ENCODE results near the gene HAUS7. TPM values are rescaled to one million over a fixed set of nuclear protein-coding genes. Genes with fewer than 3 reads are reported as not detected.

HAUS7 gene
- total and polyA plus RNA-seq, 2 experiments from 2014 or later, result 59.8 to 77.9 TPM

DNA sequence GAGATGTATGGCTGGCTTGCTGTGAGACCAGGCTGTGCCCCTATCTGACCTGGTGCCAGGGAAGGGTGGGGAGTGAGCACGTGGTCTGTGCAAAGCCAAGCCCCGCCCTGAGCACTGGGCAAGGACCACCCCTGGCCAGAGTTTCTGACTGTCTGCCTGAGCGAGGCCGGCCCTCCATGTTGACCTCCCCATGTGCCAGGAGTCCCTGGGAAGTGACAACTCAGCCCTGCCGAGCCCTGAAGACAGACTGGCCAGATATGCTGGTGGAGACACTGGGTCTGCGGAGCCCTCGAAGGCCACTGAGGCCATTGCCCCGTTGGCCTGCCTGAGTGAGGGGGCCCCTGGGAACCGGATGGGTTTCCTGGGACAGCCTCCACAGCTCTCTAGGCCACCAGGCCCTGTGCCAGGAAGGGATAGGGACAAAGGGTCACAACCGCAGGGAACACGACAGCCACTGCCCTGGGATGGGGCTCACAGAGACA lies 17.3 kb upstream of the HAUS7 start:
- Mint-ChIP-seq H3K36me3 (ENCODE audit: low read depth) (no peaks in the 10 kb centered on the region), H3K9me3 (no peaks in the 10 kb centered on the region), H3K27me3 (ENCODE audit: insufficient read depth, low read depth, poor library complexity) (peaks cover 4% of the 10 kb centered on the region), H3K27ac (no peak overlapping the region), H3K4me3 (no peak overlapping the region), H3K4me1 (no peaks in the 10 kb centered on the region; the same call in 2 of the 3 replicates)
- no peaks in the 10 kb centered on the region for H3F3A ChIP-seq (replicated peaks; ENCODE audit: low read depth)
- H3K9me2 ChIP-seq (ENCODE audit: insufficient read depth), result no peaks in the 10 kb centered on the region
- no peaks in the 10 kb centered on the region for H3K36me3 ChIP-seq (ENCODE audit: insufficient read depth)
- H3K4me2 ChIP-seq, result no peak overlapping the region
- no peaks in the 10 kb centered on the region for H3K27me3 ChIP-seq (ENCODE audit: insufficient read depth)
- no peaks in the 10 kb centered on the region for H4K20me1 ChIP-seq (replicated peaks; ENCODE audit: insufficient read depth)
- H3K27ac ChIP-seq (ENCODE audit: low read depth), result no peak overlapping the region
- no peaks in the 10 kb centered on the region for H3K4me1 ChIP-seq (ENCODE audit: insufficient read depth)
- DNase-seq (ENCODE audit: low spot score), result no peak
- TF ChIP-seq, protein P1, sequence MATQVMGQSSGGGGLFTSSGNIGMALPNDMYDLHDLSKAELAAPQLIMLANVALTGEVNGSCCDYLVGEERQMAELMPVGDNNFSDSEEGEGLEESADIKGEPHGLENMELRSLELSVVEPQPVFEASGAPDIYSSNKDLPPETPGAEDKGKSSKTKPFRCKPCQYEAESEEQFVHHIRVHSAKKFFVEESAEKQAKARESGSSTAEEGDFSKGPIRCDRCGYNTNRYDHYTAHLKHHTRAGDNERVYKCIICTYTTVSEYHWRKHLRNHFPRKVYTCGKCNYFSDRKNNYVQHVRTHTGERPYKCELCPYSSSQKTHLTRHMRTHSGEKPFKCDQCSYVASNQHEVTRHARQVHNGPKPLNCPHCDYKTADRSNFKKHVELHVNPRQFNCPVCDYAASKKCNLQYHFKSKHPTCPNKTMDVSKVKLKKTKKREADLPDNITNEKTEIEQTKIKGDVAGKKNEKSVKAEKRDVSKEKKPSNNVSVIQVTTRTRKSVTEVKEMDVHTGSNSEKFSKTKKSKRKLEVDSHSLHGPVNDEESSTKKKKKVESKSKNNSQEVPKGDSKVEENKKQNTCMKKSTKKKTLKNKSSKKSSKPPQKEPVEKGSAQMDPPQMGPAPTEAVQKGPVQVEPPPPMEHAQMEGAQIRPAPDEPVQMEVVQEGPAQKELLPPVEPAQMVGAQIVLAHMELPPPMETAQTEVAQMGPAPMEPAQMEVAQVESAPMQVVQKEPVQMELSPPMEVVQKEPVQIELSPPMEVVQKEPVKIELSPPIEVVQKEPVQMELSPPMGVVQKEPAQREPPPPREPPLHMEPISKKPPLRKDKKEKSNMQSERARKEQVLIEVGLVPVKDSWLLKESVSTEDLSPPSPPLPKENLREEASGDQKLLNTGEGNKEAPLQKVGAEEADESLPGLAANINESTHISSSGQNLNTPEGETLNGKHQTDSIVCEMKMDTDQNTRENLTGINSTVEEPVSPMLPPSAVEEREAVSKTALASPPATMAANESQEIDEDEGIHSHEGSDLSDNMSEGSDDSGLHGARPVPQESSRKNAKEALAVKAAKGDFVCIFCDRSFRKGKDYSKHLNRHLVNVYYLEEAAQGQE (IDR thresholded peaks at IDR 0.05; ENCODE audit: unreplicated experiment), result no peak
- TF ChIP-seq ZNF331 (CRISPR knock-in tag; IDR thresholded peaks at IDR 0.05; ENCODE audit: low read depth) (no peak), CREB1 (CRISPR knock-in tag; IDR thresholded peaks at IDR 0.05; ENCODE audit: low read depth) (no peak), JUNB (IDR thresholded peaks at IDR 0.05; ENCODE audit: unreplicated experiment) (no peak), POLR2AphosphoS5 (IDR thresholded peaks at IDR 0.05; ENCODE audit: low read depth) (no peak), STAT1 (IDR thresholded peaks at IDR 0.05; ENCODE audit: unreplicated experiment) (no peak), NANOG (IDR thresholded peaks at IDR 0.05; ENCODE audit: borderline replicate concordance) (no peak), ZNF114 (CRISPR knock-in tag; IDR thresholded peaks at IDR 0.05) (no peak), EZH2phosphoT487 (IDR thresholded peaks at IDR 0.05; ENCODE audit: unreplicated experiment) (no peak), EZH2 (IDR thresholded peaks at IDR 0.05; ENCODE audit: low read depth, unreplicated experiment) (no peak)
- TF ChIP-seq, protein P2, sequence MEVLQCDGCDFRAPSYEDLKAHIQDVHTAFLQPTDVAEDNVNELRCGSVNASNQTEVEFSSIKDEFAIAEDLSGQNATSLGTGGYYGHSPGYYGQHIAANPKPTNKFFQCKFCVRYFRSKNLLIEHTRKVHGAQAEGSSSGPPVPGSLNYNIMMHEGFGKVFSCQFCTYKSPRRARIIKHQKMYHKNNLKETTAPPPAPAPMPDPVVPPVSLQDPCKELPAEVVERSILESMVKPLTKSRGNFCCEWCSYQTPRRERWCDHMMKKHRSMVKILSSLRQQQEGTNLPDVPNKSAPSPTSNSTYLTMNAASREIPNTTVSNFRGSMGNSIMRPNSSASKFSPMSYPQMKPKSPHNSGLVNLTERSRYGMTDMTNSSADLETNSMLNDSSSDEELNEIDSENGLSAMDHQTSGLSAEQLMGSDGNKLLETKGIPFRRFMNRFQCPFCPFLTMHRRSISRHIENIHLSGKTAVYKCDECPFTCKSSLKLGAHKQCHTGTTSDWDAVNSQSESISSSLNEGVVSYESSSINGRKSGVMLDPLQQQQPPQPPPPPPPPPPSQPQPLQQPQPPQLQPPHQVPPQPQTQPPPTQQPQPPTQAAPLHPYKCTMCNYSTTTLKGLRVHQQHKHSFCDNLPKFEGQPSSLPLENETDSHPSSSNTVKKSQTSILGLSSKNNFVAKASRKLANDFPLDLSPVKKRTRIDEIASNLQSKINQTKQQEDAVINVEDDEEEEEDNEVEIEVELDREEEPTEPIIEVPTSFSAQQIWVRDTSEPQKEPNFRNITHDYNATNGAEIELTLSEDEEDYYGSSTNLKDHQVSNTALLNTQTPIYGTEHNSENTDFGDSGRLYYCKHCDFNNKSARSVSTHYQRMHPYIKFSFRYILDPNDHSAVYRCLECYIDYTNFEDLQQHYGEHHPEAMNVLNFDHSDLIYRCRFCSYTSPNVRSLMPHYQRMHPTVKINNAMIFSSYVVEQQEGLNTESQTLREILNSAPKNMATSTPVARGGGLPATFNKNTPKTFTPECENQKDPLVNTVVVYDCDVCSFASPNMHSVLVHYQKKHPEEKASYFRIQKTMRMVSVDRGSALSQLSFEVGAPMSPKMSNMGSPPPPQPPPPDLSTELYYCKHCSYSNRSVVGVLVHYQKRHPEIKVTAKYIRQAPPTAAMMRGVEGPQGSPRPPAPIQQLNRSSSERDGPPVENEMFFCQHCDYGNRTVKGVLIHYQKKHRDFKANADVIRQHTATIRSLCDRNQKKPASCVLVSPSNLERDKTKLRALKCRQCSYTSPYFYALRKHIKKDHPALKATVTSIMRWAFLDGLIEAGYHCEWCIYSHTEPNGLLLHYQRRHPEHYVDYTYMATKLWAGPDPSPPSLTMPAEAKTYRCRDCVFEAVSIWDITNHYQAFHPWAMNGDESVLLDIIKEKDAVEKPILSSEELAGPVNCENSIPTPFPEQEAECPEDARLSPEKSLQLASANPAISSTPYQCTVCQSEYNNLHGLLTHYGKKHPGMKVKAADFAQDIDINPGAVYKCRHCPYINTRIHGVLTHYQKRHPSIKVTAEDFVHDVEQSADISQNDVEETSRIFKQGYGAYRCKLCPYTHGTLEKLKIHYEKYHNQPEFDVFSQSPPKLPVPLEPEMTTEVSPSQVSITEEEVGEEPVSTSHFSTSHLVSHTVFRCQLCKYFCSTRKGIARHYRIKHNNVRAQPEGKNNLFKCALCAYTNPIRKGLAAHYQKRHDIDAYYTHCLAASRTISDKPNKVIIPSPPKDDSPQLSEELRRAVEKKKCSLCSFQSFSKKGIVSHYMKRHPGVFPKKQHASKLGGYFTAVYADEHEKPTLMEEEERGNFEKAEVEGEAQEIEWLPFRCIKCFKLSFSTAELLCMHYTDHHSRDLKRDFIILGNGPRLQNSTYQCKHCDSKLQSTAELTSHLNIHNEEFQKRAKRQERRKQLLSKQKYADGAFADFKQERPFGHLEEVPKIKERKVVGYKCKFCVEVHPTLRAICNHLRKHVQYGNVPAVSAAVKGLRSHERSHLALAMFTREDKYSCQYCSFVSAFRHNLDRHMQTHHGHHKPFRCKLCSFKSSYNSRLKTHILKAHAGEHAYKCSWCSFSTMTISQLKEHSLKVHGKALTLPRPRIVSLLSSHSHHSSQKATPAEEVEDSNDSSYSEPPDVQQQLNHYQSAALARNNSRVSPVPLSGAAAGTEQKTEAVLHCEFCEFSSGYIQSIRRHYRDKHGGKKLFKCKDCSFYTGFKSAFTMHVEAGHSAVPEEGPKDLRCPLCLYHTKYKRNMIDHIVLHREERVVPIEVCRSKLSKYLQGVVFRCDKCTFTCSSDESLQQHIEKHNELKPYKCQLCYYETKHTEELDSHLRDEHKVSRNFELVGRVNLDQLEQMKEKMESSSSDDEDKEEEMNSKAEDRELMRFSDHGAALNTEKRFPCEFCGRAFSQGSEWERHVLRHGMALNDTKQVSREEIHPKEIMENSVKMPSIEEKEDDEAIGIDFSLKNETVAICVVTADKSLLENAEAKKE (CRISPR knock-in tag; IDR thresholded peaks at IDR 0.05), result no peak
- TF ChIP-seq, protein P3, sequence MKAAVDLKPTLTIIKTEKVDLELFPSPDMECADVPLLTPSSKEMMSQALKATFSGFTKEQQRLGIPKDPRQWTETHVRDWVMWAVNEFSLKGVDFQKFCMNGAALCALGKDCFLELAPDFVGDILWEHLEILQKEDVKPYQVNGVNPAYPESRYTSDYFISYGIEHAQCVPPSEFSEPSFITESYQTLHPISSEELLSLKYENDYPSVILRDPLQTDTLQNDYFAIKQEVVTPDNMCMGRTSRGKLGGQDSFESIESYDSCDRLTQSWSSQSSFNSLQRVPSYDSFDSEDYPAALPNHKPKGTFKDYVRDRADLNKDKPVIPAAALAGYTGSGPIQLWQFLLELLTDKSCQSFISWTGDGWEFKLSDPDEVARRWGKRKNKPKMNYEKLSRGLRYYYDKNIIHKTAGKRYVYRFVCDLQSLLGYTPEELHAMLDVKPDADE (IDR thresholded peaks at IDR 0.05), result no peak
- TF ChIP-seq, protein P4, sequence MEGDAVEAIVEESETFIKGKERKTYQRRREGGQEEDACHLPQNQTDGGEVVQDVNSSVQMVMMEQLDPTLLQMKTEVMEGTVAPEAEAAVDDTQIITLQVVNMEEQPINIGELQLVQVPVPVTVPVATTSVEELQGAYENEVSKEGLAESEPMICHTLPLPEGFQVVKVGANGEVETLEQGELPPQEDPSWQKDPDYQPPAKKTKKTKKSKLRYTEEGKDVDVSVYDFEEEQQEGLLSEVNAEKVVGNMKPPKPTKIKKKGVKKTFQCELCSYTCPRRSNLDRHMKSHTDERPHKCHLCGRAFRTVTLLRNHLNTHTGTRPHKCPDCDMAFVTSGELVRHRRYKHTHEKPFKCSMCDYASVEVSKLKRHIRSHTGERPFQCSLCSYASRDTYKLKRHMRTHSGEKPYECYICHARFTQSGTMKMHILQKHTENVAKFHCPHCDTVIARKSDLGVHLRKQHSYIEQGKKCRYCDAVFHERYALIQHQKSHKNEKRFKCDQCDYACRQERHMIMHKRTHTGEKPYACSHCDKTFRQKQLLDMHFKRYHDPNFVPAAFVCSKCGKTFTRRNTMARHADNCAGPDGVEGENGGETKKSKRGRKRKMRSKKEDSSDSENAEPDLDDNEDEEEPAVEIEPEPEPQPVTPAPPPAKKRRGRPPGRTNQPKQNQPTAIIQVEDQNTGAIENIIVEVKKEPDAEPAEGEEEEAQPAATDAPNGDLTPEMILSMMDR (conservative IDR thresholded peaks at IDR 0.05; ENCODE audit: low read depth in 2 of 2), result no peak
- no peak overlapping the region for H3K4me3 ChIP-seq
- no peak for ATAC-seq
- H2AFZ ChIP-seq, result no peak overlapping the region
- H3K79me2 ChIP-seq (replicated peaks; ENCODE audit: insufficient read depth), result no peaks in the 10 kb centered on the region

Measured in GM23338 (cell line).